ENCODE measurements around the gene ID2. TPM values are rescaled to one million over a fixed set of nuclear protein-coding genes. Genes with fewer than 3 reads are reported as not detected.

Gene ID2
- total and polyA plus RNA-seq, 3 experiments from 2014 or later = 162 to 378 (median 165) TPM

GRCh38 chr2:8644605-8645175, 37.2 kb upstream of the ID2 start:
- Histone ChIP-seq H3K27me3 (ENCODE audit: insufficient read depth, low read length, poor library complexity, severe bottlenecking) (no peaks in the 10 kb centered on the region), H3K9me3 (ENCODE audit: low read length) (no peaks in the 10 kb centered on the region), H3K27ac (ENCODE audit: low read depth, low read length) (no peak overlapping the region), H3K4me3 (ENCODE audit: low read length) (no peak overlapping the region), H3K36me3 (ENCODE audit: insufficient read depth, low read length) (no peaks in the 10 kb centered on the region), H3K4me1 (ENCODE audit: insufficient read depth, low read length) (no peaks in the 10 kb centered on the region)
- Mint-ChIP-seq H3K27ac (no peak overlapping the region), H3K36me3 (no peaks in the 10 kb centered on the region), H3K4me1 (peaks cover 0 to 4% (median 2%) of the 10 kb centered on the region in 3 donors), H3K4me3 (no peak overlapping the region), H3K27me3 (peaks cover 0 to 1% of the 10 kb centered on the region in 2 donors), H3K9me3 (no peaks in the 10 kb centered on the region)
- DNase-seq = no peak
- ChIA-PET POLR2A (no interaction called here), CTCF (no interaction called here)

GRCh38 chr2:8645176-8645831, 36.6 kb upstream of the ID2 start:
- H3K9me3 ChIP-seq (ENCODE audit: low read length) = no peaks in the 10 kb centered on the region
- ChIA-PET CTCF (no interaction called here), POLR2A (no interaction called here)
- Mint-ChIP-seq H3K9me3 (no peaks in the 10 kb centered on the region), H3K36me3 (no peaks in the 10 kb centered on the region), H3K27me3 (no peaks in the 10 kb centered on the region), H3K27ac (no peak overlapping the region), H3K4me1 (peaks cover 0 to 4% (median 2%) of the 10 kb centered on the region in 3 donors), H3K4me3 (no peak overlapping the region)
- no peak overlapping the region for H3K27ac ChIP-seq (ENCODE audit: low read depth, low read length)
- no peaks in the 10 kb centered on the region for H3K36me3 ChIP-seq (ENCODE audit: insufficient read depth, low read length)
- H3K27me3 ChIP-seq (ENCODE audit: insufficient read depth, low read length, poor library complexity, severe bottlenecking) = no peaks in the 10 kb centered on the region
- no peaks in the 10 kb centered on the region for H3K4me1 ChIP-seq (ENCODE audit: insufficient read depth, low read length)
- no peak overlapping the region for H3K4me3 ChIP-seq (ENCODE audit: low read length)
- DNase-seq = no peak

DNA sequence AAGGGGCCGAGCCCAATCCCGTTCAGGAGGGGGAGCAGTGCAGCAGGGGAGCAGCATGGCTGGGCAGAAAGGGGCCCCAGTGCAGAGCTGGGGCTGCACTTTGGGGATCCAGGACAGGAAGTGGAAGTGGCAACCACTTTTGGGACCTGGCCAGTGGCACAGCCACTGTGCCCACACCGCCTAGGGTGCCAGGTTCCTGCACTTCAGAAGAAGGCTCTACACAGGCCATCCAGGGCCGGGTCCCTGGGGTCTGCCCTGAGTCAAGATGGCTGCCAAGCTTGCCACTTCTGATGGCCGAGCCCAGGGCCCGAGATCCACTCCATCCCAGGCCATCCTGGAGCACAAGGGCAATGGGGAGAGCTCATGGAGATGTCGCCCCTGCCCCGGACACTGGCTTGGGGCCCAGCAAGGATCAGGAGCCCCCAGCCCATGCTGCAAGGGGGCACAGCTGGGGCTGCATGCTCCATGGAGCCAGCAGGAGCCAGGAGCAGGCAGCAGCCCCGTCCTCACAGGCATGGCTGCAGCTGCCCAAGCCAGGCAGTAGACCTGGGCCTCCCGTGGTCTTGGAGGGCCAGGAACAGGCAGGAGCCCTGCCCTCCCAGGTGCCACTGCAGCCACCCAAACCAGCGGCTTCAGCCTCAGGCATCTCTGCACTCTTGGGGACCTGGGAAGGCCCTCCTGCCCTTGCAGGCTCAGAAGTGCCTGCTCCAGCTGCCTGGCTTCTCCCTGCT, 35.0 kb upstream of the ID2 start:
- Mint-ChIP-seq H3K4me1 (peaks cover 0 to 4% (median 2%) of the 10 kb centered on the region in 3 donors), H3K27ac (no peak overlapping the region), H3K9me3 (no peaks in the 10 kb centered on the region), H3K36me3 (no peaks in the 10 kb centered on the region), H3K27me3 (no peaks in the 10 kb centered on the region), H3K4me3 (no peak overlapping the region)
- Histone ChIP-seq H3K4me1 (ENCODE audit: insufficient read depth, low read length) (no peaks in the 10 kb centered on the region), H3K4me3 (ENCODE audit: low read length) (no peak overlapping the region), H3K27ac (ENCODE audit: low read depth, low read length) (no peak overlapping the region), H3K27me3 (ENCODE audit: insufficient read depth, low read length, poor library complexity, severe bottlenecking) (no peaks in the 10 kb centered on the region), H3K9me3 (ENCODE audit: low read length) (no peaks in the 10 kb centered on the region), H3K36me3 (ENCODE audit: insufficient read depth, low read length) (no peaks in the 10 kb centered on the region)
- ChIA-PET POLR2A (no interaction called here), CTCF (no interaction called here)
- DNase-seq = no peak

GRCh38 chr2:8647462-8647857, 34.4 kb upstream of the ID2 start:
- no peaks in the 10 kb centered on the region for H3K27me3 ChIP-seq (ENCODE audit: insufficient read depth, low read length, poor library complexity, severe bottlenecking)
- no peak overlapping the region for H3K4me3 ChIP-seq (ENCODE audit: low read length)
- Mint-ChIP-seq H3K27me3 (no peaks in the 10 kb centered on the region), H3K36me3 (no peaks in the 10 kb centered on the region), H3K4me3 (no peak overlapping the region), H3K9me3 (no peaks in the 10 kb centered on the region), H3K4me1 (peaks cover 0 to 4% (median 2%) of the 10 kb centered on the region in 3 donors), H3K27ac (no peak overlapping the region)
- no peak overlapping the region for H3K27ac ChIP-seq (ENCODE audit: low read depth, low read length)
- no peaks in the 10 kb centered on the region for H3K9me3 ChIP-seq (ENCODE audit: low read length)
- H3K36me3 ChIP-seq (ENCODE audit: insufficient read depth, low read length) = no peaks in the 10 kb centered on the region
- POLR2A ChIA-PET = no interaction called here
- DNase-seq = no peak
- H3K4me1 ChIP-seq (ENCODE audit: insufficient read depth, low read length) = no peaks in the 10 kb centered on the region
- CTCF ChIA-PET = no interaction called here

DNA sequence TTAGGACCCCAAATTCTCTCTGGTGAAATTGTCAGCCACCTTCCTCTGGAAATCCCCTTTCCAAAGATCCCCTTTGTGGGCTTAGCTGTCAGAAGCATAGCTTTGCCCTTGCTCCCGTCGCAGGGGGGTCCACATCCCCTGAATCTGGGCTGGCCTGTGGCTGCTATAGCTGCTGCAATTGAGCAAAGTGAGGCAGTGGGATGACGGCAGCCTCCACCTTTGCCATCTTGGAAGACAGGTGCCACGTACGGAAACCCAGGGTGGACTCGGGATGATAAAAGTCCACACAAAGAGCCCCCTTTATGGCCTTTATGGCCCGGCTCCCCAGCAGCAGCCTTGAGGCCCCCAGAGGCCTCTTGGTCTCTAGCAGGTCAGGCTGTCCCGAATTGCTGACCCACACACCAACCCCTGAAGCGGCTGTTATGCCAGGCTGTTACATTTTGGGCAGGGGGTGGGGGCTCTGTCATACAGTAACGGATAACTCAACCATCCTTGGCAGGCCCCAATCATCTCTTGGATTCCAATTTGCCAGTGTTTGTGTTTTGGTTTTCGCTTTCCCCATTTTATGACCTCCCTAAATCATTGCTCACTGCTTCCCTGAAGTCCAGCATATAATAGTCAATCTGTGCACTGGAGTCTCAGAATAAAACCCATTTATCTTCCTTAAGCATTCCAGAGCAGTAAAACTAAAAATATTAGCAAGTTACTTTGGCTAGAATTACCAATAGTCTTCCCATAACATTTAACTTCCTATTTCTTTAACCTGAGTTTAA, 33.2 kb upstream of the ID2 start:
- no peaks in the 10 kb centered on the region for H3K9me3 Mint-ChIP-seq
- no peak overlapping the region for H3K27ac Mint-ChIP-seq
- no peak for DNase-seq
- H3K36me3 ChIP-seq (ENCODE audit: insufficient read depth, low read length) = no peaks in the 10 kb centered on the region
- H3K27me3 Mint-ChIP-seq = no peaks in the 10 kb centered on the region
- POLR2A ChIA-PET = no interaction called here
- H3K4me1 ChIP-seq (ENCODE audit: insufficient read depth, low read length) = no peaks in the 10 kb centered on the region
- no peaks in the 10 kb centered on the region for H3K27me3 ChIP-seq (ENCODE audit: insufficient read depth, low read length, poor library complexity, severe bottlenecking)
- H3K36me3 Mint-ChIP-seq = no peaks in the 10 kb centered on the region
- peaks cover 0 to 4% (median 2%) of the 10 kb centered on the region in 3 donors for H3K4me1 Mint-ChIP-seq
- H3K4me3 Mint-ChIP-seq = no peak overlapping the region
- CTCF ChIA-PET = no interaction called here
- no peak overlapping the region for H3K27ac ChIP-seq (ENCODE audit: low read depth, low read length)
- H3K9me3 ChIP-seq (ENCODE audit: low read length) = no peaks in the 10 kb centered on the region
- H3K4me3 ChIP-seq (ENCODE audit: low read length) = no peak overlapping the region

DNA sequence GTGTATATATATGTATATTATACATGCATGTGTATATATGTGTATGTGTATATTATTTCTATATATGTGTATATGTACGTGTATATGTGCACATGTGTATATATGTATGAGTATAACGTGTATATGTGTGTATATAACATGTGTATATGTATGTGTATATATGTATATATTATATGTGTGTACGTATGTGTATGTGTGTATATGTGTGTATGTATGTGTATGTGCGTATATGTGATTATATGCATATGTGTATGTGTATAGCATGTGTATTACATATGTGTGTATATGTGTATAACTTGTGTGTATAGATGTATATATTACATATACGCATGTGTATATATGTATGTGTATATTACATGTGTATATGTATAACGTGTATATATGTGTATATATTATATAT, 32.1 kb upstream of the ID2 start:
- Mint-ChIP-seq H3K27ac (no peak overlapping the region), H3K36me3 (no peaks in the 10 kb centered on the region), H3K4me1 (no peaks in the 10 kb centered on the region), H3K9me3 (no peaks in the 10 kb centered on the region), H3K27me3 (no peaks in the 10 kb centered on the region), H3K4me3 (no peak overlapping the region)
- Histone ChIP-seq H3K4me3 (ENCODE audit: low read length) (no peak overlapping the region), H3K9me3 (ENCODE audit: low read length) (no peaks in the 10 kb centered on the region), H3K4me1 (ENCODE audit: insufficient read depth, low read length) (no peaks in the 10 kb centered on the region), H3K27ac (ENCODE audit: low read depth, low read length) (no peak overlapping the region), H3K27me3 (ENCODE audit: insufficient read depth, low read length, poor library complexity, severe bottlenecking) (no peaks in the 10 kb centered on the region), H3K36me3 (ENCODE audit: insufficient read depth, low read length) (no peaks in the 10 kb centered on the region)
- POLR2A ChIA-PET = no interaction called here
- CTCF ChIA-PET = no interaction called here
- no peak for DNase-seq

GRCh38 chr2:8650256-8650655, 31.6 kb upstream of the ID2 start:
- Mint-ChIP-seq H3K27me3 (peaks cover 0 to 1% of the 10 kb centered on the region in 2 donors), H3K4me1 (no peaks in the 10 kb centered on the region), H3K27ac (no peak overlapping the region), H3K36me3 (no peaks in the 10 kb centered on the region), H3K4me3 (no peak overlapping the region), H3K9me3 (no peaks in the 10 kb centered on the region)
- Histone ChIP-seq H3K27me3 (ENCODE audit: insufficient read depth, low read length, poor library complexity, severe bottlenecking) (no peaks in the 10 kb centered on the region), H3K36me3 (ENCODE audit: insufficient read depth, low read length) (no peaks in the 10 kb centered on the region), H3K27ac (ENCODE audit: low read depth, low read length) (no peak overlapping the region), H3K9me3 (ENCODE audit: low read length) (no peaks in the 10 kb centered on the region), H3K4me3 (ENCODE audit: low read length) (no peak overlapping the region), H3K4me1 (ENCODE audit: insufficient read depth, low read length) (no peaks in the 10 kb centered on the region)
- no peak for DNase-seq
- ChIA-PET CTCF (no interaction called here), POLR2A (no interaction called here)

DNA sequence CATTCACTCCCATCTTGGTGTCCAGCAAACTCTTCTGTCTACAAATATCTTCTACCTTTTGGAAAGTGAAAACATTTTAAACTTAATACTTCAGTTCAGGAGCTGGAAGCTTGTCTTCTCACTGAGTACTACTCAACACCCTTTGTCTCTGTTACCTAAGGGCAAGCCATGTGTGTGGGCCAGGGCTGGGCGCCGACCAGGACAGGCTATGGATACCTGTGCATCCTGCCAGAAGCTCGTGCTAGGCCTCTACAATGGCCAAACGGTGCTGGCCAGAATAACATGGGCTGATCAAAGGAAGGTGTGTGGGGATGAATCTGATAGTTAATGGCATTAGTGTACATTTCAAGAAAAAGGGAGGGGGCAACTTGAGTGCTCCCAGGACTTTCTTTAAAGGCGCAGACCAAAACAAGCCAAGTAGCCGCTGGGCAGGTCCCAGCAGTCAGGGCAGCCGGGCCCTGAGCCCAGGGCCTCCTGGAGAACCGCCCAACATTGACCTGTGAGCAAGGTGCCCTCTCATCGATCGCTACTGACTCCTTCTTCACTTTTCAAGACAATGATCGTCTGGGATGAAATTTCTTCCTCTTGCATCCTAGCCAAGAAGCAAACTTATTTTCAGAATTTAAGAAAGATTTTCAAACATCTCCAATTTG, 29.0 kb upstream of the ID2 start:
- no peak overlapping the region for H3K27ac ChIP-seq (ENCODE audit: low read depth, low read length)
- no peak overlapping the region for H3K4me3 ChIP-seq (ENCODE audit: low read length)
- POLR2A ChIA-PET = no interaction called here
- CTCF ChIA-PET = no interaction called here
- no peaks in the 10 kb centered on the region for H3K36me3 ChIP-seq (ENCODE audit: insufficient read depth, low read length)
- Mint-ChIP-seq H3K36me3 (no peaks in the 10 kb centered on the region), H3K27me3 (peaks cover 6 to 14% of the 10 kb centered on the region in 2 donors), H3K4me1 (peaks cover 7 to 15% (median 8%) of the 10 kb centered on the region in 3 donors), H3K27ac (no peak overlapping the region), H3K9me3 (no peaks in the 10 kb centered on the region), H3K4me3 (no peak overlapping the region)
- H3K9me3 ChIP-seq (ENCODE audit: low read length) = no peaks in the 10 kb centered on the region
- no peaks in the 10 kb centered on the region for H3K4me1 ChIP-seq (ENCODE audit: insufficient read depth, low read length)
- no peaks in the 10 kb centered on the region for H3K27me3 ChIP-seq (ENCODE audit: insufficient read depth, low read length, poor library complexity, severe bottlenecking)
- no peak for DNase-seq
